ENCODE data around the gene PITPNC1.
"Not testable (repeated sequence)": the region's sequence is repeated elsewhere in the genome, so short reads cannot be mapped to it uniquely, and the experiment has no call there.

Gene PITPNC1

DNA sequence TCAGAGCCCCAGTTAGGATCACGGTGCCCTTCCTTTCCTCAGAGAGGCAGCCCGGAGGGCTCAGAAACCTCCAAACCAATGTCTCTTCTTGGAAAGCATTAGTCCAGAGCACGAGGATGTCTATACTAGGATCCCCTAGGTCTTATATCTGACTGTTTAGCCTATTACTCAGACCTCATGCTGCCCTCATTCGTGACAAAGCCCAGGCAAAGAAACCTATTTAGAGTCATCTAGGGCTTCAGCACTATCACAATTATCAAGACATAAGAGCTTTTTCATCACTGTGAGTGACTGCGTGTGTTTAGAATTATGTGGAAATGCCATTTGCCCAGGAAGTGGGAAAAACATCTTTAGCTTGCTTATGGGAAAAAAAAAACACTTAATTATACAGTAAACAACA, 180.8 kb downstream of the PITPNC1 start:
- DNase-seq: no peak

DNA sequence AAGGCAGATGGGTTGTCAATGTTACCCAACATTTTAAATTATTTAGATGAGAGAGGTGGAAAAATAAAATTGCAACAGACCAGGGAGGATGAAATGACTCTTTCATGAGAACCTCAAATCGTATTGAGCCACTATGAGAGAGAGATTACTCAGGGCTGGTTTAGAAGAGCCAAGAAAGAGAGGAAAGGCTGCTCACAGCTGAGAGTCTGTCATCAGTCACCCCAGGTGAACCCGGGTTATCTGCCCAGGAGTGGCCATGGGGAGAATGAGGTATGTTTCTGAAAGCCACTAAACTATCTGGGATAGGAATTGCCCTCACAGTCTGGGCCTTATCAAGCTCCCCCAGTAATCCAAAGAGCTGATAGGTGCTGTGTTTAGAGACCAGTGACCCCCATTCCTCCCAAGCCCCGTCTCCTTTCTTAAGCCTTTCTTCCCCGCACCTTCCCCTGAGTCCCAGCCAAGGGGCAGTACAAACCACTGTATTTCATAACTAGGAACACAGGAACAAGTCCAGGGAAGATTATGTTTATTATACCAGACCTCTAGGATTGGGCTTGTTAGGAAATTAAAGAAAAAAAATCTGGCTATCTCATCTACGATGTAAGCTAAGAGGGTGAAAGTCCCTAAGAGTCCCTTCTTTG, 181.8 kb downstream of the PITPNC1 start:
- DNase-seq: no peak

DNA sequence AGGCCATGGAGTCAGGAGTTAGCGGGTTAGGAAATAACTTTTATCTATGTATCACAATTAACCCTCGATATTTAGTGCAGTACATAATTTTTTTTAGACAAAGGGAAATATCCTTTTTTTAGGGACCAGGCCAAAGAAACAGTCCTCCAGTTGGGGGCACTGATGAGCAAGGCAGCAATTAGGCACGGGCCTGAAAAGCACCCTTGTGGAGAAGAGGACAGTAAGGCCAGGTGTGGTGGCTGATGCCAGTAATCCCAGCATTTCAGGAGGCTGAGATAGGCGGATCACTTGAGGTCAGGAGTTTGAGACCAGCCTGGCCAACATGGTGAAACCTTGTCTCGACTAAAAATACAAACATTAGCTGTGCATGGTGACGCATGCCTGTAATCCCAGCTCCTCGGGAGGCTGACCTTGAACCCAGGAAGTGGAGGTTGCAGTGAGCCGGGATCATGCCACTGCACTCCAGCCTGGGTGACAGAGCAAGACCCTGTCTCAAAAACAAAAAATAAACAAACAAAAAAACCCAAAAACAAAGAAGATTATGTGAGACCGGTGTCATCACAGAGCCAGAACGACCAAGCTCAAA, 182.4 kb downstream of the PITPNC1 start:
- no peak for DNase-seq

DNA sequence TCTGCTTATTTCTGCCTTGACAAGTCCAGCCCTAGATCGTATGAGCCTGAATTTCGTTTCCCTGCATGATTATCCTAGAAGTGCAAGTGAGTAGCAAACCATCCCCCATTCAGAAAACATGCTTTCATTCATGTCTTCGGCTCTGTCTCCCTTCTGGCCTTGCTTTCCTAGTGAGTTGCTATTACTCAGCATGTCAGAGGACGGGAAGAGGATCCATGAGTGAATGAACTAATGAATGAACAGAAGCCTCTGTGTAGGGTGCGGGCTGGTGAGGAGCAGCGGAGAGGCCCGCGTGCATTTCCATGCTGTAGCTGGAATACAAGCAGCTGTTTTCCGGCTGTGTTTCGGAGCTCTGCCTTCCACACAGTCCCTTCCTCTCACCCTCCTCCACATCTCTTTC, 184.9 kb downstream of the PITPNC1 start:
- DNase-seq: no peak

DNA sequence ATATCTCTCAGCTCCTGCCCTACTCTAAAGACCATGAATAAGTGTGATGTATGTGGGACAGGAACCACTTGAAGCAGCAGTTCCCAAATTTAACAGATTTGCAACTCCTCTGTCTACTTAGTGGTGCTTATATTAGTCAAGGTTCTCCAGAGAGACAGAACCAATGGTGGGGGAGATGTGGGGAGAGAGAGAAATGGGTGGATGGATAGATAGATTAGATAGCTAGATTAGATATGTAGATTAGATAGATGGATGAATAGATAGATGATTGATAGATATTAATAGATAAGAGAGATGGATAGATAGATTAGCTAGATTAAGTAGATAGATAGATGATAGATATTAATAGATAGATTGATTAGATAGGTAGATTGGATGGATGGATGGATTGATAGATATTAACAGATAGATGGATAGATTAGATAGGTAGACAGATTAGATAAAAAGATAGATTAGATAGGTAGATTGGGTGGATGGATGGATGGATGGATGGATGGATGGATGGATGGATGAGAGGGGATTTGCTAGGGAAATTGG, 186.7 kb downstream of the PITPNC1 start:
- no peak for DNase-seq

DNA sequence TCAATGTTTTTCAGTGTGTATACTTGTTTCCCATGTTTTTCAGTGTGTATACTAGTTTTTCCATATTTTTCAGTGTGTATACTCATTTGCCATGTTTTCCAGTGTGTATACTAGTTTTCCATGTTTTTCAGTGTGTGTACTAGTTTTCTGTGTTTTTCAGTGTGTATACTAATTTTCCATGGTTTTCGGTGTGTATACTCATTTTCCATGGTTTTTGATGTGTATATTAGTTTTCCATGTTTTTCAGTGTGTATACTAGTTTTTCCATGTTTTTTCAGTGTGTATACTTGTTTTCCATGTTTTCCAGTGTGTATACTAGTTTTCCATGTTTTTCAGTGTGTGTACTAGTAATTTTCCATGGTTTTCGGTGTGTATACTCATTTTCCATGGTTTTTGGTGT, 188.0 kb downstream of the PITPNC1 start:
- no peak for DNase-seq

DNA sequence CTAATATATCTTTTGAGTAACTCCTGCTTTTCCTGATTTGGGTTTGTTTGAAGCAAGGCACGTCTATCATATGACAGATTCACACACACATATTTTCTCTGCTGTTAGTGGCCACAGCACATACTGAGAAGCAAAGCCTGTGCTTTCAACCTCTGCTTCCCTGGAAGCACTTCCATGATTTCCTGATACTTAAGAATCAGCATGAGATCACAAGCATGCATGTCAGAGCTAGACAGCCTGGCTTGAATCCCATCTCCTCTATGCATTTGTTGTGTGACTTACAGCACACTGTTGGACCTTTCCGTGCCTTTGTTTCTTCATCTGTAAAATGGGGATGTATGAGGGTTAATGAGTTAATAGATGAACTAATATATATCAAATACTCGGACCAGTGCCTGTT, 189.6 kb downstream of the PITPNC1 start:
- DNase-seq: no peak

DNA sequence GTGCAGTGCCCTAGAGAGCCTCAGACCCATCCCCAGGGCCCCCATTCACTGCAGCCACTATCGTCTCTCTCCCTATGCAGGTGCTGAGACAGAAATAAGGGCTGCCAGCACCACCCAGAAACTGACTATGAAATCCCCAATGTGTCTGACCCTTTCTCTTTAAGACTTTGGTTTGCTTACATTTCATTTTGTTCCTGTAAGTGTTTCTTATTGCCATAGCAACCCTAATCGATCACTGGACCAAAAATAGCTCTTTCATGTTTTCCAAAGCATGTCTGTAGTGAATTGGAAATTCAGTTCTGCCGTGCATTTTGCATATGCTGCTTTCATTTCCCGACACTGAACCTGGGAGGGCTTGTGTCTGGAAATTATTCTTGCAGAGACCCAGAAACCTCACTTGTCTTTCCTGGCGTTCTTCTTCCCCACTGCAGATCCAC, 192.0 kb downstream of the PITPNC1 start:
- DNase-seq: peak; percentile 26

DNA sequence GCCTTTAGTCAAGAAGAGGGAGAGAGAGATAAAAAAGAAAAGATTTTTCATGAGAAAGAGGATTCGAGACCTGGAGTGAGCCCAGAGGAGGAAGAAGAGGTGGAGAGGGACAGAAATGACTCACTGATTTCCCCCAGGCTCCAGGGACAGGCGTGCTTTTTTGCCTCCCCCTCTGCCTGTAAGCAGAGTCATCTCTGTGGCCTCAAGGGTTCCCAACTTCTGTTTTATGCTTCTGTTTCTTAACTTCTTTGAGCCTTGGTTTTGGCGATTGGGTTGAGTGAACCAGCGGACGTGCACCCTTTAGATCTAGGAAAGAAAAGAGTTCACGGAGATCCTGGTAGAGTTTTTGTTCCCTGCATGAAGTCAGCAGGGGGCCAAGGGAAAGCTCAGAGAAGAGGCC, 192.8 kb downstream of the PITPNC1 start:
- DNase-seq: no peak

DNA sequence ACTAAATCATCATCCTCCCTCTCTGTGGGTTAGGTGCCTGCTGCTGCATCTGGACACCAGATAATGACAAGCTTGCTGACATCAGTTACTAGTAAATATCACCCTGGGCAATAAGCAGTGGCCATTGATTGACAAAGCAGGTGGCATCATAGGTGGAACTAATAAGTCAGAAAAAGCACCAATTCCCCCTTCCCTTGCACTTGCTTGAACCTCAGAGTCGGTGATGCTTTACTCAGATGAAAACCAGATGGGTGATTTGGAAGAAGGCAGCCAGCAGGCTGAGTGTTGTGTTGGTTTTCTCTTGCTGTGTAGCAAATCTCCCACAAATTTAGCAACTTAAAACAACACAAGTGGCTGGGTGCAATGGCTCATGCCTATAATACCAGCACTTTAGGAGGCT, 193.7 kb downstream of the PITPNC1 start:
- no peak for DNase-seq

DNA sequence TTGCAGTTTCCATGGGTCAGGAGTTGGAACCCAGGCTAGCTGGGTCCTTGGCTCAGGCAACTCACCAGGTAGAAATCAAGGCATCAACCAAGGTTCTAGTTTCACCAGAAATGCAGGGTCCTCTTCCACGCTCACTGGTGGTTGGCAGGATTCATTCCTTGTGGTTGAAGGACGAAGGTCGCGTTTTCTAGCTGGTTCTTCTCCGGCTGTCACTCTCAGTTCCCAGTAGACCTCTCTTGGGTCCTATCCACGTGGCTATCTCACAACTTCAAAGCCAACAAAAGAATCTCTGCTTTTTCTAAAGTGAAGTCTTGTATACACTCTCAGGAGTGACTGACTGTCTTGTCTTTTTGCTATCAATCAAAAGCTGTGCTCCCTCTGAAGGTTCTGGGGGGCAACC, 194.4 kb downstream of the PITPNC1 start:
- DNase-seq: no peak

DNA sequence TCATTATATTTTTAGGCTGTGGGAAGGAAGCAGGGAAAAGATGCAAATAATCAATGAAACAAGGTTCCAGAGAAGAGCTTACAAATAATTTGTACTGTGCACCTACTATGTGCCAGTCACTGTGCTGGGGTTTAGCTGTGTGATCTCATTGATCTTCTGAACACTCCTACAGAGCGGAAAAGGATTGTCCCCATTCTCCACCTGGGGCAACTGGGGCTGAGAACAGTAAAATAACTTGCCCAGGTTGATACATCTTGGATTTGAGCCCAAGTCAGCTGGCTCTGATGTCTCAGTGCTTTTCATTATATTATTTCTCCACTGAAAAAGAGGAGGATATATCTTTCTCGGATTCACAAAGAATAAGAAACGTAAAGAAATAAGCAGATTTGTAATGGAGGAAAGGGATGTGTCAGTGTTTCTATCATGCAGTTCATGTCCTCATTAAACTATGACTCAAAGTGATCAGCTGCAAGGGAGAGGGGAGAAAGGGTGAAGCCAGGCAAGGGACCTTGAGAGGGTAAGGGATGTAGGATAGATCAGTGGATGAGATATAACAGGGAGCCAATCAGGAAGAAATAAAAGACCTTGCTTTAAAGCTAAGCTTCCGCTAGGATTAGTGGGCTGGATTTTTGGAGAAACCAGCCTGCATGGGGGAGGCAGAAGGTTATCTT, 197.0 kb downstream of the PITPNC1 start:
- DNase-seq: no peak

DNA sequence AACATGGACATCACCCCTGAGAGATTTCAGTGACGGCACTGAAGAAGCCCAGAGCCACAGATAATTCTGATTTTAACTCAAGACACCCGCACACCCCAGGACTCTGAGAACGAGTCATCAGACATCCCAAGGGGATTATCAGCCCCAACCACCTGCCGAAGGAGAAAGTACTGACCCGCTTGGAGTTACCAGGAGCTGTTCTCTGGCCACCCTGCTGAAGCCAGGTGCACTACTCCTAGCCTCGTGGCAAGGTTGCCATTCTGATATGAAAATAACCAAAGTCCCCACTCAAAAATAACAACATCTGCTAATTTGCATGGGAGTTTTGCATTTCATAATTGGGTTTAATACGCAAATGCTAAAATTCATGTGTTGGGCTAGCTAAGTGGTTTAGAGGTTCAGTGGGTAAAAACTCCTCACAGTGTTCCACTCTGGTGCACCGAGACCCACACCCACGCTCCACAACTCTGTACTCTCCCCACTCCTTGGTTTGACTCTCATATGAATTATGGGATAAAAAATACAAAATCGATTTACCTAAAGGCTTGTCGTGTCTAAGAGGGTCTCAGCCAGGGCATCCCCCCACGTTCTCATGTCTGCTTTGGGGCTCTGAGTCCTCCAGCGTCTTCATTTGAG, 197.7 kb downstream of the PITPNC1 start:
- no peak for DNase-seq

DNA sequence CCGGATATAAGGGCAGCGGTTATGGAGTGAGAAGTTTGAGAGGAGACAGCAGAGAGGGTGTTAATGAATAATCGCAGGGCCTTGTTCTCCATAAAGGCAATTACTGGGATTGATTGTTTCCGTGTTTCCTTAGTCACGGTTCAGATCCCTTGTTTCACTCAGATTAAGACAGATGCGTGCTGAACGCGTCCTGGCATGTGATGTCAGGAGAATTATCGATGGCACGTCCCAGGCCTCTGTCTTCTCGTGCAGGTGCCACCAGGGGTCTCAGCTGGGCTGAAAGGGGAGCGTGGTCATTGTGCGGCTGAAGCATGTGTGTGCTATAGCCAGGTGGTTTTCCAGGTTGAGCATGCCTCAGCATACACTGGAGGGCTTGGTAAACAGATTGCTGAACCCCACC, 198.2 kb downstream of the PITPNC1 start:
- DNase-seq: no peak

DNA sequence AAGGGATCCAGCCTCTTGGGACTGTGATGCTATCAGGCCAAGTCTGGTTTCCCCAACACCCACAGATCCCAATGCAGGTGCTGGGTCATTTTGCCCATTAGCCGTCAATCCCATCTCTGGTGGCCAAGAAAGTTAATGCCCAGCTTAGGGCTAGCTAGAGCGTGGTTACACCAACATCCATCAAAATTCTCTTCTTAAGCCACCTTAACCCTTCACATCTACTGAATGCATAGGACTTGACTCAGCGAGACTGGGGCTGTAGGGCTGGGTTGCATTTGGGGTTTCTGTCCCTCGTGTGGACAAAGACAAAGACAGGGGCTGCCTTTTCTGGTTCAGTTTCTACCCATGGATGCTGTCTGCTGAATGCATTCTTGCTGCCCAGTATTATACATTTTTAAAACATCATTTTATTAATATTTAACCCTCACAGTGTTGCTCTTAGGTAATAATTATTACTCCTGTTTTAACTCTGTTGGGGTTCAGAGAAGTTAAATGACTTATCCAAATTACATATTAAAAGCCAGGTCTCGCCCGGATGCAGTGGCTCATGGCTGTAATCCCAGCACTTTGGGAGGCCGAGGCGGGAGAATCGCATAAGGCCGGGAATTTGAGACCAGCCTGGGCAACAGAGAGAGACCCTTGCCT, 199.5 kb downstream of the PITPNC1 start:
- DNase-seq: no peak

DNA sequence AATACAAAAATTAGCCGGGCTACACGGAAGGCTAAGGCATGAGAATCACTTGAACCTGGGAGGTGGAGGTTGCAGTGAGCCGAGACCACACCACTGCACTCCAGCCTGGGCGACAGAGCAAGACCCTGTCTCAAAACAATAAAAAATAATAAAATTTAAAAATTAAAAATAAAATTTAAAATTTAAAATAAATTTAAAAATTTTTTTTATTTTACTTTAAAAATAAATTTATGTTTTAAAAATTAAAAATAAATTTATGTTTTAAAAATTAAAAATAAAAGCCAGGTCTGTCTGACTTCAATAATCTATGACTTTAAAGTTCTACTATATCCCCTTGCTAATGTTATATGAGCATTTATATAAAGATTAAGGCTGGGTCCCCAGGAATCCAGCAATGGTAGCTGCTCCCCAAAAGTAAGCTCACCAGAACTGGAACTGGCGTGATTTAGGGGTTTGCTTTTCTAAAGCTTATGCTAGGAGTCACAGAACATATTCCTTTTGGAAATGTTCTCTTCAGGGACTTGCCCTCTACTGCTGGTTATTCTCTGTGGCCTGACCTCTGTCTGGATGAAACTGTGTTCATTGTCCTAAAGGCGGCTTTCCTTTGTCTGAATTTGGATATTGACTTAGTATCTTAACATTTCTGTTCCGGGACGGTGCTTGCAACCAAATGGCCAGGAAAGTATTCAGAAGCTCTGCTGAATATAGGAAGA, 200.5 kb downstream of the PITPNC1 start:
- DNase-seq: no peak

DNA sequence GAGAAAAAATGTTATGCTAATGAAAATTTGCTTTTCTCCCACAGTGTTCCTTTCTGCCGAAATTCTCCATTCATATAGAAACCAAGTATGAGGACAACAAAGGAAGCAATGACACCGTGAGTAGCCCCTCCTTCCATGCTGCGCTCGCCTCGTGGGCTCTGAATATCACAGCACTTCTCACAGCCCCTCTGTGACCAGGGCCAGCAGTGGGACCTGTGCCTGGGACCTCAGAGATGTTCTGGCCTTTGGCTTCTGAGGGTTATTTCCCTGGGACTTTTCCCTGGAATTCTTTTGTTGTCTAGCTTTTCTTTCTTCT, 201.0 kb downstream of the PITPNC1 start:
- DNase-seq: no peak

DNA sequence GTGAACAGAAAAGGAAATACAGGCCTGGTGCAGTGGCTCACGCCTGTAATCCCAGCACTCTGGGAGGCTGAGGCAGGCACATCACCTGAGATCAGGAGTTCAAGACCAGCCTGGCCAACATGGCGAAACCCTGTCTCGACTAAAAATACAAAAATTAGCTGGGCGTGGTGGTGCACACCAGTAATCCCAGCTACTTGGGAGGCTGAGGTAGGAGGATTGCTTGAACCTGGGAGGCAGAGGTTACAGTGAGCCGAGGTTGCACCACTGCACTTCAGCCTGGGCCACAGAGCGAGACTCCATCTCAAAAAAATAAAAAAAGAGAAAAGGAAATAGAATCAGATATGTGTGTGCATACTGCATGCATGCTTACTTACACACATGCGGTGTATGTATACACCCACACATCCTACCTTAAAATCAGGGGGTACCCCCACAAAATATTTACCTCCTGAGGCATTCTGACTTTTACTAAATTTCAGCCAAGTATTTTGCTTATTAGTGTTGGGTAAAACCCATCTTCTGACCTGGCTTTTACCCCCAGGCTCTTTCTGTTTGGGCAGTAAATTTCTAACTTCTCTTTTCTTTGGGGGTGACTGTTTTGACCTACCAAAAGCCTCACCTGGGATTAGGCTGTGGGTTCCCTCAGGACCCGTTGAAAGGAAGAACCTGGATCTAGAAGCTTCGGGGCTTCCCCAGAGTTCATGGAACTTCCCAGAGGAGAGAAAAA, 201.8 kb downstream of the PITPNC1 start:
- DNase-seq: not testable (repeated sequence)

DNA sequence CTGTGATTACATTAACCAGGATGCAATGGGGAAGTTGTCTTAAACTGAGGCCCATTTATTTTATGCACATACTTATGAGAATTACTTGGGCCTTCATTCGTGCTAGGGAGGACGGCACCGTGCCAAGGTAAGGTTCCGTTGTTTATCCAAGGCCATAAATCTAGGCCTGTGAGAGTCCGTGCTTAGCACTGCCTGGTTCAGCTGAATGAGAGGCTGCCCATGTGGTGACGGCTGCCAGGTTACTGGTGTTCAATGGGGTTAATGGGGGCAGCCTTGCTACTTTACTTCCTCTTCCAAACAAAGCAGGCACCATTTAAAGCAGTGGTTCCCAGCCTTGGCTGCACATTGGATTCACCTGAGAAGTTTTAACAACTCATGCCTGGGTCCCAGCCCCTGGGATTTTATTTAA, 205.6 kb downstream of the PITPNC1 start:
- DNase-seq: no peak

DNA sequence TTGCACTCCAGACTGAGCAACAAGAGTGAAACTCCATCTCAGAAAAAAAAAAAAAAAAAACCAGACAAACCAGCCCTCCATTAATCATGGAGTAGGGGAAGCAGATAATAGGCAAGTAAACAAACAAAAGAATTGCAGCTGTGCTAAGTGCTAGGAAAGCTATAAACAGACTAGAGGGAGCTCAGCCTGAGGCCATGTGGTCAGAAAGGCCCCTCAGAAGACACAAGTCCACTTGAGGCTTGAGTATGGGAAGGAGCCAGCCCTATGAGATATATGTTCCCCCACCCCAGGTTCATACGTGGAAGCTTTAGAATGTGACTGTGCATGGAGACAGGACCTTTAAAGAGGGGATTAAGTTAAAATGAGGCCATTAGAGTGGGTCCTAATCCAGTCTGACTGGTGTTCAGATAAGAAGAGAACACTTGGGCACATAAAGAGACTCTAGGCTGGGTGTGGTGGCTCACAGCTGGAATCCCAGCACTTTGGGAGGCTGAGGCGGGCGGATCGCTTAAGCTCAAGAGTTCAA, 208.1 kb downstream of the PITPNC1 start:
- no peak for DNase-seq

DNA sequence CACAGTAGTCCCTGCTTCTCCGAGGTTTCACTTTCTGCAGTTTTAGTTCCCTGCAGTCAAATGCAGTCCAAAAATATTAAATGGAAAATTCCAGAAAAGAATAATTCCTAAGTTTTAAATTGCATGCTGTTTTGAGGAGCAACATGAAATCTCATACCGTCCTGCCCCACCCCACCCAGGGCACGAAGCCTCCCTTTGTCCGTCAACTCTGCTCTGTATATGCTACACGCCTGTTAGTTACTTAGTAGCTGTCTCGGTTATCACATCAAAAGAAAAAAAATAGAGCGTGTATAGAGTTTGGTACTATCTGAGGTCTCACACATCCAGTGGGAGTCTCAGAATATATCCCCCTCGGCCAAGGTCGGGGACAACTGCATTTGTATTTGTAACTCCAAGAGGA, 211.2 kb downstream of the PITPNC1 start:
- no peak for DNase-seq

All from right hindlimb (tissue), 1 donor.